H1 (cell line): ENCODE measurements around the gene OLFM3.

Source experiments
- CEBPB ChIP-seq: IDR thresholded peaks from 2 replicates; pipeline ENCODE4 v1.6.1; 2012; ENCODE audit warnings: low read depth, low read length
- CHD2 ChIP-seq: IDR thresholded peaks from 2 replicates; pipeline ENCODE4 v1.6.1; 2012; ENCODE audit warnings: low read length, improper control_type of control experiment
- CREB1 ChIP-seq: IDR thresholded peaks from 2 replicates; pipeline ENCODE4 v1.6.1; 2012; ENCODE audit warnings: inconsistent platforms
- JUN ChIP-seq: IDR thresholded peaks from 2 replicates; pipeline ENCODE4 v1.6.1; 2011; ENCODE audit warnings: low read depth, mild to moderate bottlenecking, improper control_type of control experiment, low read length
- POLR2A ChIP-seq, 2 experiments: IDR thresholded peaks; 1 replicate in 1 of 2; 2 replicates in 1 of 2; pipeline ENCODE4 v1.6.1; 2011; ENCODE audit warnings: low read depth in 2 of 2, low read length in 2 of 2, mild to moderate bottlenecking in 2 of 2; ENCODE audit errors: control extremely low read depth in 1 of 2
- RAD21 ChIP-seq, 2 experiments: IDR thresholded peaks in 1 of 2; conservative IDR thresholded peaks in 1 of 2; 2 replicates each; pipeline ENCODE4 v1.6.1; 2011; ENCODE audit warnings: low read depth in 2 of 2, low read length in 2 of 2, improper control_type of control experiment in 1 of 2, inconsistent platforms in 1 of 2, mild to moderate bottlenecking in 1 of 2, moderate library complexity in 1 of 2
- RFX5 ChIP-seq: IDR thresholded peaks from 2 replicates; pipeline ENCODE4 v1.6.1; 2011; ENCODE audit warnings: low read depth, low read length, improper control_type of control experiment, borderline replicate concordance
- SAP30 ChIP-seq: fragments of 300-600 bp; sonication (generic); IDR thresholded peaks from 2 replicates; pipeline ENCODE4 v1.7.1; 2012; ENCODE audit warnings: low read length, moderate library complexity, mild to moderate bottlenecking, inconsistent platforms; ENCODE audit not compliant: insufficient read depth, insufficient replicate concordance
- SIN3A ChIP-seq, 2 experiments: IDR thresholded peaks in 1 of 2; conservative IDR thresholded peaks in 1 of 2; 2 replicates each; pipeline ENCODE4 v1.6.1; 2011 to 2012; ENCODE audit warnings: low read length in 2 of 2, improper control_type of control experiment in 1 of 2, low read depth in 1 of 2, mild to moderate bottlenecking in 1 of 2
- USF2 ChIP-seq: IDR thresholded peaks from 2 replicates; pipeline ENCODE4 v1.6.1; 2011; ENCODE audit warnings: low read length, improper control_type of control experiment
- TF ChIP-seq, protein P1 (sequence below), 3 experiments: IDR thresholded peaks; 1 replicate in 2 of 3; 2 replicates in 1 of 3; pipeline versions ENCODE4 v1.5.1 to v1.6.1; 2011; ENCODE audit warnings: low read length in 3 of 3, mild to moderate bottlenecking in 3 of 3, inconsistent platforms in 2 of 3, low read depth in 1 of 3, moderate library complexity in 1 of 3; ENCODE audit not compliant: insufficient read depth in 1 of 3; ENCODE audit errors: control extremely low read depth in 1 of 3

DNA sequence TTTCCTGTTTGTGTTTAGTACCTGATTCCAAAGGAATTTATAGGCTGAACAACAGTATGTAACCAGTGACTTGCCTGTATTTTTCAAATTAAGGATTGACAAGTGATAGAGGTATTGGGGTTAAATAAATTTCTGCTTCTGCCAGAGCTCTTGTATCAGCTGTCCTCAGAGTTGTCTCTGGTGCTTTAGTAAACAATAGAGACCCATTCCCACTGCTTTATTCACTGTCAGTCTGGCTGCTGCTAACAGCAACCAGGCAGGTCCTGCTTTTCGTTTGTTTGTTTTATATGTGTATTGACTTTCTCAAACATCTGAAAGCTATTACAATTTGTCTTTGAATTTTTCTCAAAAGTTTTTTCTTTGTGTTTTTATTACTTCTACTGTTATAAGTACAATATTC is 76.1 kb downstream of the OLFM3 start:
- no peak for TF ChIP-seq RFX5
- no peak for TF ChIP-seq CHD2
- TF ChIP-seq, protein P1, sequence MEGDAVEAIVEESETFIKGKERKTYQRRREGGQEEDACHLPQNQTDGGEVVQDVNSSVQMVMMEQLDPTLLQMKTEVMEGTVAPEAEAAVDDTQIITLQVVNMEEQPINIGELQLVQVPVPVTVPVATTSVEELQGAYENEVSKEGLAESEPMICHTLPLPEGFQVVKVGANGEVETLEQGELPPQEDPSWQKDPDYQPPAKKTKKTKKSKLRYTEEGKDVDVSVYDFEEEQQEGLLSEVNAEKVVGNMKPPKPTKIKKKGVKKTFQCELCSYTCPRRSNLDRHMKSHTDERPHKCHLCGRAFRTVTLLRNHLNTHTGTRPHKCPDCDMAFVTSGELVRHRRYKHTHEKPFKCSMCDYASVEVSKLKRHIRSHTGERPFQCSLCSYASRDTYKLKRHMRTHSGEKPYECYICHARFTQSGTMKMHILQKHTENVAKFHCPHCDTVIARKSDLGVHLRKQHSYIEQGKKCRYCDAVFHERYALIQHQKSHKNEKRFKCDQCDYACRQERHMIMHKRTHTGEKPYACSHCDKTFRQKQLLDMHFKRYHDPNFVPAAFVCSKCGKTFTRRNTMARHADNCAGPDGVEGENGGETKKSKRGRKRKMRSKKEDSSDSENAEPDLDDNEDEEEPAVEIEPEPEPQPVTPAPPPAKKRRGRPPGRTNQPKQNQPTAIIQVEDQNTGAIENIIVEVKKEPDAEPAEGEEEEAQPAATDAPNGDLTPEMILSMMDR (IDR thresholded peaks at IDR 0.05; ENCODE audit: control extremely low read depth in 1 of 3, insufficient read depth in 1 of 3, low read depth in 1 of 3, low read length in 3 of 3), result no peak
- TF ChIP-seq CREB1, result no peak
- TF ChIP-seq RAD21 (IDR thresholded peaks at IDR 0.05 in 1 of 2, conservative IDR thresholded peaks at IDR 0.05 in 1 of 2; ENCODE audit: low read depth in 2 of 2, low read length in 2 of 2), result no peak
- TF ChIP-seq USF2, result no peak
- TF ChIP-seq CEBPB, result no peak
- TF ChIP-seq POLR2A (IDR thresholded peaks at IDR 0.05; ENCODE audit: control extremely low read depth in 1 of 2, low read depth in 2 of 2, low read length in 2 of 2), result no peak
- no peak for TF ChIP-seq JUN
- no peak for TF ChIP-seq SIN3A (conservative IDR thresholded peaks at IDR 0.05 in 1 of 2, IDR thresholded peaks at IDR 0.05 in 1 of 2; ENCODE audit: low read depth in 1 of 2, low read length in 2 of 2)
- no peak for TF ChIP-seq SAP30
